GM19397 (cell line): Measurements from ENCODE around the gene GRM7.

Experiments used
- ATAC-seq: cut with Tn5 transposase; IDR thresholded peaks from one replicate; pipeline ENCODE4 v1.9.1; 2021; ENCODE audit warnings: mild to moderate bottlenecking, moderate library complexity; ENCODE audit not compliant: unreplicated experiment

GRM7 gene

GRCh38 chr3:7754653-7755441, 893.9 kb downstream of the GRM7 start:
- no peak for ATAC-seq

DNA sequence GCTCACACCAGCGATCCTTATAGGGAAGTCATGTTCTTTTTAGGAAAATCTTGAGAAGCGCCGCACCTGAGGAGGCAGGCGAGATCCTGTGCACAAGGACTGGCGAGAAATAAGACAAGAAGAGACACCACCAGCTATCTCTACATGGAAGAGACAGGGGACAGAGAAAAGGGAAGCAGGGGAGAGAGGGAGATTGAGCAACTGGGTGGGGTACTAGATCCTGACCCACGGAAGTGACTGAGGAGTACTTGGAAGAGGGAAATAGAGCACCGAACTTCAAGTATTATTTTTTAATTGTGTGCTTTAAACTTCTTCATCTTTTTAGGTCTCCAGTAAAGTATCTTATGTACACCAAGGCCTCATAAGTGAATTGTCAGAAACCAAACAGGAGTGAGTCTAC, 898.7 kb downstream of the GRM7 start:
- ATAC-seq: no peak

DNA sequence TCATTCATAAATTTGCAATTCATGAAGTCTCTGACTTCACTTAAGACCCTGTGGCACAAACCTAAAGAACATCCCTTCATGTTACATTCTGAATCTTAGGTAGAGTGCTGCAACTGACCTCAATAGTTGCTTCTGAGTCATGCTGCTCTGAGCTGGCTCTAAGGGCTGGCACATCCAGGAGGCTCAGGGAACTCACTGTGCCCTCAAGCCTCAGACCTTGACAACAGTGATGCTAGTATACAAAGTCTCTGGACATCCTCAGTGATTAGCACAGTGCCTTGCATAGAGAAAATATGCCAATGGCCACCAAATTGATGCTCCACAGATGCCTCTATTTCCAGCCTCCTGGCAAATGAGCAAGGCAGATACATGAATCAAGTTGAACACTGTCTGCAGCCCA, 899.8 kb downstream of the GRM7 start:
- no peak for ATAC-seq

DNA sequence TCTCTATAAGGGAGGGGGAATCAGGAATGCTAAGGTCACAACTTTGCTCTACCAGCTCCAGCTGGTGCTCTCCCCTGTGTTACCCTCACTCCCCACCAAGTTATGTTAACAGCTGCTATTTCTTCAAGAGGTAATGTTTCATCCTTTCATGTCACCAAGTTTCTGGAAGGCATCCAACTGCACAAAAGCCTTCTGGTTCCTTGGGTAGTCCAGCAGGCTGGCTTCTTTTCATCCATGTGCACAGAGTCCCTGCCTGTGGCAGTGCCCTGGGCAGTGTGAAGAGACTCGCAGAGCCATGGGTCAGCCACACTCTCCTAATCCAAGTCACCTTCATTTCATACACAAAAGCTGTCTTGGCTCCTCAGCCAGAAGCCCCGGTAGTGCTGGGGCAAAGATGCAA, 903.2 kb downstream of the GRM7 start:
- ATAC-seq: no peak

- ATAC-seq: no peak
Measured at GRCh38 chr3:7766530-7766929, 905.6 kb downstream of the GRM7 start.

GRCh38 chr3:7779331-7779730, 918.4 kb downstream of the GRM7 start:
- no peak for ATAC-seq

GRCh38 chr3:7781395-7781794, 920.5 kb downstream of the GRM7 start:
- no peak for ATAC-seq

DNA sequence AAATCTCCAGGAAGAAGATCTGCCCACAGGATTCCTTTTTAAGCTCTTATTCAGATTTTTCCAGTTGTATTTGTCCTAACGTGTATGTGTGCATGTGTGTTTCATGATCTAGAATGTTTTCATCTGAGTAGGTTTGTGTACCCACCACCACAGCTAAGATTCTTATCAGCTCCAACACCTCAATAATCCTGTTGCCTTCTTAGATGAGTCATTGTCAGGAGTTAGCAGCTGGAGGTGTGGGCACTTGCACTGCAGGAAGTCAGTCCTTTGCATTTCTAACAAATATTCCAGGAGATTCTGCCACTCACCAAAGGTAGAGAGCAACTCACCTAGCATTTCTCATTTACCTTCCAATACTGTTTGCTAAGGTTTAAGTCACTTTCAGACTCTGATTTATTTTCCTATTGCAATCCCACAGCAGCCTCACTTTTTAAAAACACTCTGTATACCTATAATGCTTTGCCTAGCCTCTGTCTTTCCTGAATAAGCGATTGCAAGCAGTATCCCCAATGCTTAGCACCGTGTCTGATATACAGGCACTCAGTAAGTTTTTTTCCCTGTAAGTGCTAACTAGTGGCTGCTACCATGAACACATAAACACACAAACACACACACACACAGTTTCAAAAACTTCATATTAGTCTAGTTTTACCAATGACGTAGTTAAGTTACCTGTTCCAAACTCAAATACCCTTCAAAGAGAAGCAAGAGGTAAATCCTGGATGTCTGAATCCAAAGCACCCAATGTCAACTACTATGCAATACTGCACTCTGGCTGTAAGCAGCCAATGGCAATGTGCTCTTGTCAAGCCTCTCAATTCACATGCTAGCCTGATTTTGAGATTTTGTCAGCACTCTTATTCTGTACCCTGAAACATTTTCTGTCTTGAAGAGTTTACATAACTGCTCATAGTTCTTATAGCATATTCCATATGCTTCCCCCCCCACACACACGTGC, 927.2 kb downstream of the GRM7 start:
- no peak for ATAC-seq

GRCh38 chr3:7788881-7789280, 928.0 kb downstream of the GRM7 start:
- no peak for ATAC-seq

- ATAC-seq: no peak
Measured at GRCh38 chr3:7789324-7789723, 928.4 kb downstream of the GRM7 start.

- ATAC-seq: no peak
Measured at GRCh38 chr3:7790141-7790540, 929.2 kb downstream of the GRM7 start.
